ENCODE data around the gene AJAP1.

AJAP1 gene

DNA sequence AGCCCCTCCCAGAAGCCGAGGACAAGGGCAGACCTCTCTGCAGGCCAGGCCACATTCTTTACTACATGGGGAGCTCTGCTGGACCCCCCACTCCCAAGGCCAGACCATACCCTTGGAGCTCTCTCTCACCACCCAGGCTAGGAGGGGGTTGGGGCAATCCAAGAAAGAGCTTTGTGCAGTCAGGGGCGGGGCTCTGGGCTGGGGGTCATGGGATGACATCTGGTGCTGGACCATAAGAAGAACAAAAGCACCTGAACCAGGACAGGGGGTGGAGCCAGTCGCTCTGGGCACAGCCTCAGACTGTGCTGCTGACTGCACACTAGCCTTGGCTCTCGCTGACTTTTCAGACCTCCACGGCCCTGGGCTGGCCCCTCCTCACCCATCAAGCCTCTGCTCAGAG, 23.1 kb upstream of the AJAP1 start:
- no peak for DNase-seq (ENCODE audit: low read depth)

DNA sequence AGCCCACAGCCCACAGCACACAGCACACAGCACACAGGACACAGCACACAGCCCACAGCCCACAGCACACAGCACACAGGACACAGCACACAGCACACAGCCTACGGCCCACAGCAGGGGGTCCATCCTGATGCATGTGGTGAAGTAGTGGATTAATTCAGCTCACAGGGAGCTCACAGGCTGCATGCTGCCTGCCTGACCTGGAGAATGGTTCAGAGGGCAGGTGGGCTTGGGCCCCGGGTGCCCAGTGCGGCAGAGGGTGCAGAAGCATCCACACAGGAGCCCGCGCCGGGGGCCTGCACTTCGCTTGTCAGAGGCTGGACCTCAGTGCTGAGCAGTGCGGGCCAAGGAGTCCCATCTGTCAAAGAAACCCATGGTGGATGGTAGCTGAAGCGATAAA, 21.1 kb upstream of the AJAP1 start:
- no peak for DNase-seq (ENCODE audit: low read depth)

DNA sequence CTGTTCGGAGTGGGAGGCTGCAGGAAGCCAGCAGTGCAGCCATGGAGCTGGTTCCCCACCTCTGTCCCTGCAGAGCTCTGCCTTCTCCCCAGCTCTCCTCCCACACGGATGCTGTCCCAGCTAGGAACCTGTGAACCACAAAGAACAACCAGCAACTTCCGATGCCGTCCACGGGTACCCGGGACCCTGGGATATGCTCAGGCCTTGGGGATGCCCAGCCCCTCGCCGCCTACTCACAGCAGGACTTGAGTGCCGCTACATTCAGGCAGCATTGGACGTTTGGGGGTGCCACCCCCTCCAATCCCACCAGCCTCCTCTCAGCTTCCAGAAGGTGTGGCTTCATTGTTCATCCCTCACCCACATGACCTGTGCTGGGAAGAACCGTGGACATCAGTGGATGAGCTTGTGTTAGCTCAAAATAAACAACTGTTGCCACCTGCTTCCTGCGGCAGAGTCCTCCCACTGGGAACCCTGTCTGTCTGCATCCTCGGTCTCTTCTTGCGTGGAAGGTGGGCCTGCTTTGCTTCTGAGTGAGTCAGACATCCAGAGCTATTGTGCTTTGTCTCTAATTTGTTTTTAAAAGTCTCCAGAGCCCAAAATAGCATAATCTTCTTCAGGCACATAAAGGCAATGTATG, 20.1 kb upstream of the AJAP1 start:
- no peak for DNase-seq (ENCODE audit: low read depth)

DNA sequence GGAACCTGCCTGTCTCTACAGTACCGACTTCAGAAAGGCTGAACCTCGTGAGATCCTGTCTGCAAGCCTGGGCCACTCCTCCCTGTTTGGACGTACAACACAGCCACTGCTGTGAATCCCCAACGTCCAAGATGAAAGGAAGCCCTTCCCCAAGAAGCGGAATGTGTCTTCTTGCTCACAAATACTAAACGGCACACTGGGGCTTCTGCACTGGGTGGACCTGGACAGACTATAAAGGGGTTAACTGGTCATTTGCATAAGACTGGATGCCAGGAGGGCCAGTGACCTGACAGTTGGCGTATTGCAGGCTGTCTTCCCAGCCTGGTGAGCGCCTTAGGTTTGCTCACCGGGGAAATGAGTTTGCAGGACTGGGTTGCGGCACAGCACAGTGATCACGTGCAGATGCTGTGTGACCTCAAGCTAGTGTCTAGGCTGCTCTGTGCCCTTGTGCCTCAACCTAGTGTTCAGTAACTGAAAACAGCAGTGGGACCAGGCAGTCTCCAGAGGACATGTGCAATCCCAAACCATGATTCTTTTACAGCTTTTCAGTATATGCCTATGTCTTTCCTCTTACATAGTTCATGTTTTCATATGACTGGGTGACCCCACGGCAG, 19.5 kb upstream of the AJAP1 start:
- DNase-seq (ENCODE audit: low read depth), result no peak

DNA sequence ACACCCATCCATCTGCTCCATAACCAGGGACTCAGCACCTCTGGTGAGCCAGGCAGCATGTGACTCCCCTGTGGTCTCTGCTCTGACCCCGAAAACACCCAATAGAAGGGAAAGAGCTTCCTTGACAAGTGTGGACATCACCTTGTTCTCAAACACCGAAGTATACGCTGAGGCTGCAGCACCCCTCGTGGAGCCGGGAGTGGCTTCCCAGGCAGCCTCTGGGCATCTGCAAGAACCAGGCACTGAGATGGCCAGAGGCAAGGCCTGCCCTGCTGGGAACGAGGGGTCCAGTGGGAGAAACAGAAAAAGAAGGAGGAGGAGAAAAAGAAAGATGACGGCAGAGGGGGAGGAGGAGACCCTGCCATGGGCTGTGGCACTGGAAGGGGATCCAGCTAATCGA, 18.2 kb upstream of the AJAP1 start:
- DNase-seq (ENCODE audit: low read depth), result no peak

DNA sequence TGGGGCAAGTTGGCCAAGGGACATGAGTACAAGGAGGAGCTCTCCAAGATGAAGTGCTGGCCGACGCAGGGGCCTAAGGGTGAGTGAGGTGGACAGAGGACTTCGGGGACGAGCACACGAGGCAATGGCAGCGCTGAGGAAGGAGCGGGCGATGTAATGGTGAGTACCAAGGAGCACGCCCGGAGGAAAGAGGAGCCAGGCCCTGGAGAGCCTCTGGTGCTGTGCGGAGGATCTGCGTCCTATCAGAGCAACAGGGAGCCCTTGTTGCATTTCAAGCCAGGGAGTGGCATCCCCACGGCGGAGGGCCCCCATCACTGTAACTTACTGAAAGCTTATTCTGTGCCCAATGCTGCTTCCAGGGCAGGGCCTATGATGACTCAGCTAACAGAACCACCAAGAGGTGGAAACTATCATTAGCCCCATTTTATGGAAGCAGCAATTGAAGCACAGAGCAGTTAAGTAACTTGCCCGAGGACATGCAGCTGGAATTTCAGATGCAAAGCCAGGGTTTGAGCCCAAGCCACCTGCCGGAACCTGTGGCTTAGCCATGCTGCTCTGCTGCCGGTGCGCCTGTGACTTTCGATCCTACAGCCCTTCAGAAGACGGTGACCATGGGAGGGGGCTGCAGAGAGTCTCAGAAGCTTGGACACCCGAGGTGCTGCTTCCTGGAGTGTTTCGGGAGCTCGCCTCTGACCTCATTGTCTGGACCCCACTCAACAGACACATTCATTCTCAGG, 17.6 kb upstream of the AJAP1 start:
- DNase-seq (ENCODE audit: low read depth), result no peak

DNA sequence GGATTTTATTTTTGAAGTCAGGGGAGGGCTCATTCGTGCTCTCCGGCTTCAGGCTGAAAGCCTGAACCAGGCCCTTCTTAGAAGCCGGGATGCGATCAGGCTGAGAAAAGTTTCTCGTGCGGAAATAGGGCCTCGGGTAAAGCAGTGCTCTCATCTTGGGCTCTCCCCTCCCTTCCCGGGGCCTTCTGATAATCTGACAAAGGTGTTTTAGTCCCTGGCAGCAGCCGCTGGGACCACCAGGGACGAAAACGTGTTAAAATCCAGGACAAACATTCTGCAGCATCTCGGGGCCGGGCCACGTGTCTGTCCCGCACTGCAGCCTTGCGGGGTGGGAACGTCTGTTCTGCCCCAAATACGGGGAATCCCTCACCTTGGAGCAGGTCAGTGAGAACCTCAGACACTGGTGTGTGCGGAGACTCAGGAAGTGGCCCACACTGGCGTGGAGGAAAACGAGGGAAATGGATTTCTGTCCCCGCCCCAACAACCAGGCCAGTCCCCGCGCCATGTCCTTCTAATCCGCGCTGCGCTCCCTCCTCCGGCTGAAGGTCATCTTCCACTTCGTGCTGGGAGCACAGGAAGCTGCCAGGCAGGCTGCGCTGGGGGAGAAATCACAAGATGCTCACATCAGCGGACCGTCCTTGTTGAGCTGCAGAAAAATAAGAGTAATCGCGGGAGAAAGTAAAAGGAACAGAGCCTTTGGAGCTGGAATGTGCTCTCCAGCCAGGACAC, 16.6 kb upstream of the AJAP1 start:
- DNase-seq (ENCODE audit: low read depth), result no peak

DNA sequence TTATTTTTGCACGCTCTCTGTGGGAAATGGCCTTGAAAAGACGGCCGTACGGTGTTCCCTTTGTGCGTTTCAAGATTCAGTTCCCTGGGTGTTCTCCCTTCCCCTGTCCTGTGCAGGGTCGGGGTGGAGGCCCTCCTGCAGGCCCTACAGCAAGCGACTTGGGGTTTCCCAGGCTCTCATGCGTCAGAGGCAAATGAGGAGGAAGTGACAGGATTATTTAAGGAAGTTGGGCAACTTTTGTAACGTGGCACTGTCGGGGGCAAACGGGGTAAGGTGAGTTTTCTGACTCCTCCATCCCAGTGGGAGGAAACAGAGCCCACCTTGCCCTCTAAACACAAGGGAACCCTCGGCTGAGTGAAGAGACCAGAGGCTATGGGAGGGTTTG, 16.1 kb upstream of the AJAP1 start:
- DNase-seq (ENCODE audit: low read depth), result no peak

DNA sequence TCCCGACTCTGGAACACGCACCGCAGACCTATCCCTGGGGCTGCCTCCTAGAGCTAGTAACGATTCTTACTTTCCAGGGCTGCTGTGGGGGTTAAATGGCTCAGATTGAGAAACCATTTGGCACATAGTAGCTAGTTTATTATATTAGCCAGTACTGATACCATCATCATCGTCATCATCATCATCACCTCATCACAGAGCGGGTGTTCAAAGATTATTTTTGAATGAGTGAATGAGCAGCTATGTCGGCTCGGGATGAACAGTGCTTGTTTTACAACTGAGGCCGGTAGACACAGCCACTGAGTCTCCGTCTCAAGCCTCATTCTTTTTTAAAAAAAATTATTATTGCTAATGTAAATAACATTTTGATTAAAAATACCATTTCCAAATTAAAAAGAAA, 13.5 kb upstream of the AJAP1 start:
- no peak for DNase-seq (ENCODE audit: low read depth)

DNA sequence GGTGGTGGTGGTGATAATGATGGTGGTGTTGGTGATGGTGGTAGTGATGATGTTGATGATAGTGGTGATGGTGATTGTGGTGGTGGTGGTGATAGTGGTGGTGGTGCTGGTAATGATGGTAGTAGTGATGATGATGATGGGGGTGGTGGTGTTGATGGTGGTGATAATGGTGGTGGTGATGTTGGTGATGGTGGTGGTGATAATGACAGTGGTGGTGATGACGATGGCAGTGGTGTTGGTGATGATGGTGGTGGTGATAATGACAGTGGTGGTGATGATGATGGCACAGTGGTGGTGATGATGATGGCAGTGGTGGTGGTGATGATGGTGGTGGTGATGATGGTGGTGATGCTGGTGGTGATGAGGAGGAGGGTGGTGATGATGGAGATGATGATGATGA, 7.0 kb upstream of the AJAP1 start:
- DNase-seq (ENCODE audit: low read depth), result no peak

DNA sequence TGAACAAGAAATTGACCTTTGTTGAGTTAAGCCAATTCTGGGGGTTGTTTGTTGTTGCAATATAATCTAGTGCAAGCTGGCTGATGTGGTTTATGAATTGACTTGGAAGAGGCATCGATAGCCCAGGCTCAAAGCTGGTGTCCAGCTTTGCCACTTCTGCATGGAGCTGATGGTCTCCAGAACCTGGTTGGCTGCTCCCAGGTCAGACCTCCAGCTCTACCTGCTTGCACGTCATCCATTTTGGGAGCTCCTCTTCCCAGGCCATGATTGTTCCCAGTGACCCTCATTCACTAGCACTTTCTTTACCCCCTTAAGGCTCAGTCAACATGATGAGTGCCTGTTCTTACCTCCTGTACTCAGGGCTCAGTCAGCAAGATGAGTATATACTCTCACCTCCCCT, 5.8 kb upstream of the AJAP1 start:
- DNase-seq (ENCODE audit: low read depth), result no peak

DNA sequence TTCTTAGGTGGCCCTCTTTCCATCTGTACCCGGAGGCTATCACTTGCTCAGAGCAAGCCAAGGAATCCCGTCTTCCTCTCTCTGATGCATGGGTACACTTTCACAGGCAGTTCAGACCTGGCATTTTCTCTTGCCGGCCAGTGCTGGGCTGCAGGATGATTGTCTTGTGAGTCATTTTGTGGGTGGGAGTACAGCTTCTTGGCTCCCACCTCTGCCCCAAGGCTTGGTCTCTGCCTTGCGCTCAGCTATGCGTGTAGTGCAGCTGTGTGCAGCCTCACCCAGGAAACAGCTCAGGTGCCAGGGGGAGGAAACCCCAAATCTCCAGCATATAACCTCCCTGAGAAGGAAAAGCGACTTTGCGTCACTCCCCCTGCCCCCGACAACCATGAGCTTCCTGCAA, 3.9 kb upstream of the AJAP1 start:
- DNase-seq (ENCODE audit: low read depth), result no peak

DNA sequence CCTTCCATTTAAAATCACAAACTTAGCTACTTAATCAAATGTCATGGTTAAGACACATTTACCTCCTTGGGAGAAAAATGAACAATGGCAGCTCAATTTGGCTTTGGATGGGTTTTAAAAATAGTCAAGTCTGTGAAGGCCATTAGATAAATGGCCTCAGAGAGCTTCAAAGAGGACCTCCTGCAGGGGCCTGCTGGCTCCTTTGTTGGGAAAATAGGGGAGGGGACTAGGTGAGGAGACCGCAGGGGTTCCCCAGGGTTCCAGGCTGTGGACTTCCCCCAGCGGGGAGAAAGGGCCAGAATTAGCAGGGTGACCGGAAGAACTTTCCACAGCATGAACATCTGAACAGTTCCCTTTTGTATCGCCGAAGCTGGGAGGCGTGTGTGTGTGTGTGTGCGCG, 3.4 kb upstream of the AJAP1 start:
- no peak for DNase-seq (ENCODE audit: low read depth)

DNA sequence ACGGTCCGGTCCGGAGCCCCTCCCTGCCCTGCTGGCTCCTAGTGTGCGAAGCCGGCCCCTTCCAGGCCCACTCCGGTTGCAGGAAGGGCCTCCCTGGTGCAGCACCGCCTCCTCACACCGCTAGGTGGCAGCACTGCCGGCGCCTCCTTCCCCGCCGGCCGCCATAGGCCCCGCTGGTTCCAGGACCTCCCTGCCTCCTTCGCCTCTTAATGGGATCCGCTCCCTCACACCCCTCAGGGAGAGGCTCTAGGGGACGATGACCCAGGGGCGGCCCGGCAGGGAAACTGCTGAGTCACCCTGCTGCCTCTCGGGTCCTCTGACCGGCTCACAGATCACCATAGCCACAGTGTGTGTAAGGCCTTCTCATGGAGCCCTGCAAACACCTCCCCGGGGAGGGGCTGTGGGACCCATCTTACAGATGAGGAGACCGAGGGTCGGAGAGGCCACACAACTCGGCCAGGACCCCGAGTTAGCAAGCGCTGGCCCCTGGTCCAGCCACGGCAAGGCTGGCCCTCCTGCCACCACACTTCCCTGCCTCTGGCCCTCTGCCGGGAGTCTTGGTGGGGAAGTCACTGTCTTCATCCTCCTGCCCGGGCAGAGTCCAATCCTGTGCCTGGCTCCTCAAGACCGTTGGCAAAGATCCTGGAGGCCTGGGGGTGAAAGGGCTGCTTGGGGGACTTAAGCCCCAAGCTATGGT, 1.6 kb upstream of the AJAP1 start:
- peak; percentile 26 for DNase-seq (ENCODE audit: low read depth)

DNA sequence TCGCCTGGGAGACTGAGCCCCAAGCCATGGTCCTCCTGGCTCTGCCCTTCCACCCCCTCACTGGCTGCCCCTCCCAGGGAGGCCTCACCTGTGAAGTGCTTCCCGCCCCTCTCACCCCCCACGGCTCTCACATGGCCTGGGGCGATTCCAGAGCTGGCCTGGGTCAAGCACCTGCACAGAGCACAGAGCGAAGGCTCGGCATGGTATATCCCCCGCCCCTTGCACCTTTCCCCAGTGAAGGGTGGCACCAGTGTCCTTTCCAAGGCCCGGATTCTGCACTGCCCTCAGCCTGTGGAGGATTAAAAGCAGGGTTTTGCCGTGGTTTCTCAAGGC, 1.1 kb upstream of the AJAP1 start:
- no peak for DNase-seq (ENCODE audit: low read depth)

DNA sequence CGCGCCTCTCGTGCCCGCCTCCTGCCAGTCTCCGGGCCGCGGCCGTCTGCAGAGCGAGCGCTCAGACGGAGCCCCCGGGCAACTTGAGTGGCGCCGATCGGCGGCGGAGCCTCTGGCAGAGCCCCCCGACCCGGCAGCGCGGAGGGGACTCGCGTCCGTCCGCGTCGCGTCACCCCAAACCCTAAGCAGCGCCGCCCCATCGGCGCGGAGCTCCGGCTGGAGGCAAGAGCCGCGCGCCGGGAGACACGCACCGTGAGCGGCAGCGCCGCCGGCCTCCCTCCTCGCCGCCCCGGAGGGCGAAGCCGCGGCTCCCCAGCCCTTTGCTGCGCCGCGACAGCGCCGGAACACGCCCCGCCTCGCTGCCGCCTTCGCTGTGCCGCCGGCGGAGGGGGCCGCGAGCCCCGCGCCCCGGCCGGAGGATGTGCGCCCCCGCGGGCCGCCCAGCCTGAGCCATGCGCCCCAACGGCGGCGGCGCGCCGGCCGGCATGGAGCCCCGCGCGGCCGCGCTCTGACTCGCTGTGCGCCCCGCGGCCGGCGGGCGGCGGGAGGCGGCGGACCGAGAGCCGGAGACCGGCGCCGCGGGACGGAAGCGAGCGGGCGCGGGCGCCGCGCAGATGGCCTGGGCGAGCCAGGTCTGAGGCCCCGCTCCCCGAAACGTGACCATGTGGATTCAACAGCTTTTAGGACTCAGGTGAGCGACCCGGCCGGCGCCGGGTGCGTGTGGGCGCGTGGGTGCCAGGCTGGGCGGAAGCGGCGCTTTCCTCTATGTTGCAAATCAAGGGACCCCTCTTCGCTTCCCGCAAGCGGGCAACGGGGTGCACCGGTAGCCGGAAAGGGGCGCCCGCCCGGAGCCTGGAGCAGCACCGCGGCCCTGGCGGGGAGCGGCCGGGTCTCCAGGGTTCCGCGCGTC, 610 bp downstream of the AJAP1 start:
- DNase-seq (ENCODE audit: low read depth), result no peak

DNA sequence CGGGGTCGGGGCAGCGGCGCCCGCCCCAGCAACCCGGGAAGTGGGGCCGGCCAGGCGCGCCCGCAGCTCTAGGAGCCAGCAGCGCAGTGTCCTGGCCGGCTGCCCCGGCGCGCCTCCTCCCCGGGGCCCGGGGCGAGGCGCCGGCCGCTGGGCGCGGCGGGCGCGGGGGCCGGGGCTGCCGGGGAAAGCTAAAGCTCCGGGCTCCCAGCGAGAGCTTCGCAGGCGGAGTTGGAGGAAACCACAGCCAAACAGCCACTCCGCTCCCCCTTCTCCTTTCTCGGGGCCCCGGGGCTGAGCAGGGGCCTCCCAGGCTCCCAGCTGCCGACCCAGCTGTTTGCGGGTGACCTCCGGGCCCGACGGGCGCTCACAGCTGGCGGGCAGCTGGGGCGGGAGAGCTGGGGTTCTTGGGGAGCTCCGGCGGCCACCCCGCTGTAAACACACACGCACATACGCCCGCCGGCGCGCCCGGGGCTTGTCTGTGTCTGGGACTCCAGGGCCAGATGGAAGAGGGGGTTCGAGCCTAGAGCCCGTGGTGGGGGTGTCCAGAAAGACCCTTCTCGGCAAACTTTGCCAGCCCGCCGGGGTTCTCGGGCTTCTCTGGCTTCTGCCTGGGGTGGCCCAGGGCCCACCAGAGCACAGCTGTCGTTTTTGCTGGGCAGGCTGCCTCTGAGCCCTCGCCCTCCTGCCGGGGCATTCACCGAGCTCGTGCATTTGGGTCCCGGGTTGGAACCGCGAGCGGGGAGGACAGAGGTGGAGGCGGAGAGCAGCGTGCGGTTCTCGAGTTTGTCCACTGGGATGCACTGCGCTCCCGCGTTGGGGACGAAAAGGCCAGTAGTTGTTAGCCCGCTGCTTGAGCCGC, 1.5 kb downstream of the AJAP1 start:
- no peak for DNase-seq (ENCODE audit: low read depth)

DNA sequence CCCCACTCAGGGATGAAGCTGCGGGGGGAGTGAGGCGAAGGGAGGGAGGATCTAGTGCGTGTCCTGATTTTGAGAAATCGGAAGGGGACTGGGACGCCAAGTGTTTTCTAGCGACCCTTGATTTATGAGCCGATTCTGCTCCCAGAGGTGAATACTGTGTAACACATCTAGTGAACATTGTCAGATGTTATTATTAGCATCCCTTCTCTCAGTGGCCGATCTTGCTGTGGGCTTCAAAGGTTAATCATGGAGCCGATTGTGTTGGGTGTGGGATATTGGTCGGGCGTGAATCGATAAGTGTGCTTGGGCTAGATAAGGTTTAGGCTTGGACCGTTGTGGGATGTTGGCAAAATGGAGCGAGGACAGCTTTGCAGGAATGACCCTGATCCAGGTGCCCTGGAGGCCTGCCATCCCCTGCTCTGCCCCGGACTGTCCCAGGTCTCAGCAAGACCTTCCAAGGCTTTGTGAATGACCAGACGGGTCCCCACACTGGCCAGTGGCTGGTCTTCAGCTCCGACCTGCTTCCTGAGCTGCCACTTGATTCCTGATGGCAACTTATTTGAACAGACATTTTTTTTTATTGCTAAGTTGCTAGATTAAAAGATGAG, 2.2 kb downstream of the AJAP1 start:
- DNase-seq (ENCODE audit: low read depth), result no peak

DNA sequence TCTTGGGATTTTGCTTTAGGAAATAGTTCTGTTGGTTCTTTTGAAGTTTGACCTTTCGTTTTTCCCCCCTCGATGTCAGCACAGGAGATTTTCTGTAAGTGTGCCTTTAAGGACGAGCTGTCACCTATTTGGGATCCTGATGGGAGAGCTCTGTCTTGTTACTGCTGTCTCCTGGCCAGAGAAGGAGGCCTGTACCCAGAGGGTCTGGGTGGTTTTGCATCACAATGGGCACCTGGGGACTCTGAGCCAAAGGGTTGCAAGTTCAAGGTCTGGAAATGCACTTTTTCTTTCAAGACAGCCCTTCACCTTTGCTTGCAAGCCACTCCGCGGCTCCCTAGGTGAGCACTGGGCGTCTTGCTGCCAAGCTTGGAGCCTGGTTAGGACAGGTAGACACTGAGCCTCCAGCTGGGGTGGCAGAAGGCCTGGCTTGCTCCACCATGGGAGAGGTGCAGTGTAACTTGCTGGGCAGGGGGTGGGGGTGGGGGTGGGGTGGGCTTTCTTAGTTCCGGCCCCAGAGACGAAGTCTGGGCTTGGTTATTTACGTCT, 2.9 kb downstream of the AJAP1 start:
- DNase-seq (ENCODE audit: low read depth), result no peak

Data from T follicular helper cell (primary cell).